Measurements from ENCODE around the gene VWA2.

Gene VWA2

DNA sequence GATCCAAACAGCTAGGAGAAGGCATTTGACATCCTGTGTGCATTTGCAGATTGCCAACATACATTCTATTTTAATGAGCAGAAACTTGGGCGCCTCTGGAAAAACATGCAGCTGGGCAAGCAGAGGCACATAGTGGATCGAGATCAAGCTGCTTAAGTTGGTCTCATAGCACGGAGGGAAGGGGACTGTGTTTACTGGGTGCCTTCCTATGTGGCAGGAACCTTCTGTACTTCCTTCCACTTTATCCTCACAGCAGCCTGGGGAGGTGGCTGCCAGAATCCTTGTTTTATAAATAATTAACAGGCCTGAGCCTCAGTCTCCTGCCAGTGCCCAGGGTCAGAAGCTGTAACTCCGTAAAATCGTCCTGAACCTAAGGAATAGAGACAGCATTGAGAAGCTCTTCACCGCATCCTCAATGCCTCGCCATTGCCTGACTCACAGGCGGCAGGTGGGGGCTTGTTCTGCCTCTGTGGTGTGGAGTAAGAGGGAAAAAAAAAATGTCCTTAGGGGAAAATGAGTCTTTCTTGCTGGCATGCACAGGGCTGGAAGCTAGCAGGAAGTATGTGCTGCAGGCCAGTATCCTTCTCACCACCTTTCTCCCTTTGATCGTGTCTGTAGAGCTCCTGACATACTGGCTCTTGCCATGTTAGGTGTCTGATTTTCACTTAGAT is 6.2 kb downstream of the VWA2 start:
- no peak for DNase-seq (ENCODE audit: low read depth in 2 of 2)

DNA sequence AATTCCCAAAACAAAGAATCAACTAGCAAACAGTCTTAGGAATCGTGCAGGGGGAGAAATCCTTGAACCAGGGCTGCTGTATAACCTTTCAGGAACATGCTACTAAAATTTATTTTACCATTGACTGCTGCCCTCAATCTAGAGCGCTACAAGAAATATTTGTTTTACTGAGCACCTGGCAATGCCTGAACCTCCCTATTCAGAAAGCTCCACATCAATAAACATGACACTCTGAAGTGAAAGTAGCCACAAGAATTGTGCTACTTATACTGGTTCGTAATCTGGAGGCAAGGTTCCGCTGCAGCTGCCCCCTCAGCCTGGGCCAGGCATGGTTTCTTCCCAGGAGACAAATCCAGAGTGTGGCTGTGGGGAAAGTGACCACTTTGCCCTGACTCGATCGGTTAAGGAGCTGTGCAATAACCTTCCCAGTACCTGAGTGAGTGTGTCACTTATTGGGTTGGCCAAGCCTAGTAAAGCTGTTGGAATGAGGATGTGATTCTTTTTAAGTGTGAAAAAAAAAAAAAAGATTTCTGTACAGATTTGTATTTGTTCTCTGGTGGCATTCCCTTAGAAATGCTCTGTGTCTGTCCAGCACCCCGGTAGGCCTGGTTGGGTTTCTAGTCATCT is 7.7 kb downstream of the VWA2 start:
- DNase-seq (ENCODE audit: low read depth in 2 of 2) = no peak

DNA sequence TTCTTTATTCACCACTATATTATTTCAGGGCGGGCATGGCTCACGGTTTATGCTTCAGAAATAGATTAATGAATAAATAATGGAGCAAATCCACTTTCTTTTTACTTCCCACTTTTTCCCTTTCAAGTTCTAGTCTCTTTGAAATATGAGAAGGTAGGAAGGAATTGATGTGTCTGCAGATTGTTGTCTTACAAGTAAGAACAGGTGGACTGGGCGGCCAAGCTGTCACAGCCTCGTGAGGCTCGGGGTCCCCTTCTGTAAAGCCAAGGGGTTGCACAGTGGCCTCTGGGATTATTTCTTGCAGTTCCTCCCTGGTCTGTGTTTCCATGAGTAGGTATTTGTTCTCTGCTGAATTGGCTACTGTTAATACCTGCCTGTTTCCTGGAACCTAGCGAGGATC is 11.2 kb downstream of the VWA2 start:
- no peak for DNase-seq (ENCODE audit: low read depth in 2 of 2)

DNA sequence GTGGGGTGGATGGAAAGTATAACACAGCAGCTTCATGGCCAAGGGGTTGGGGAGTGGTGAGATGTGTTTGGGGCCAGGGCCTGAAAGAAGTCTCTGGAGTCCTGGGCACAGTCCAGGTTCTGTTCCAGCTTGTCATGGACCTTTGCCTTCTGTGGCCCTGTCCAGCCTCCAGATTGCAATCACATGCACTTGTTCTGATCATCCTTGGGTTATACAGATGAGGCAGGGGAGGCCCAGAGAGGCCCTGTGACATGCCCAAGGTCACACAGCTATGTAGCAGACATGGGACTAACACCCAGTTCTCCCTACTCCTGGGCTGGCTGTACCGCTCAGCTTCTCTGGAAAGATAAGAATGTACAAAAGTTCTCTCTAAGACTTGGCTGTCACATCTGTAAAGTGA is 11.7 kb downstream of the VWA2 start:
- DNase-seq (ENCODE audit: low read depth in 2 of 2) = no peak

DNA sequence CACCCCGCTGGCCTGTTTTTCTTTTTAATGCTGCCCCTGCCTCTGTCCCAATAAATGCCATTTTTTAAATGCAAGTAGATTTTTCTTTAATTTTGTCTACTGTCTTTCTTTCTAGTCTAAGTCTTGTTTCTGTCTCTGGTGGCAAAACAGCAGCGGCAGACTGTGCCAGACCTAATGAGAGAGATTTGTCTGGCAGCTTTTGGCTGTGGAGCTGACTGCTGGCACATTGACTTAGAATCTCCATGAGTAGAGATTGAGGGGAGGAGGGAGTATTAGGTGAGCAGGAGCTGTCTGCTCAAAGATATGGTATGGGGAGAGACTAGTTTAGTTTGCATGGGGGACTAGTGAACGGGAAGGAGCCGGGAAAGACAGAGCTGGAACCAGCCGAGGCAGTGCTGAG is 13.0 kb downstream of the VWA2 start:
- no peak for DNase-seq (ENCODE audit: low read depth in 2 of 2)

DNA sequence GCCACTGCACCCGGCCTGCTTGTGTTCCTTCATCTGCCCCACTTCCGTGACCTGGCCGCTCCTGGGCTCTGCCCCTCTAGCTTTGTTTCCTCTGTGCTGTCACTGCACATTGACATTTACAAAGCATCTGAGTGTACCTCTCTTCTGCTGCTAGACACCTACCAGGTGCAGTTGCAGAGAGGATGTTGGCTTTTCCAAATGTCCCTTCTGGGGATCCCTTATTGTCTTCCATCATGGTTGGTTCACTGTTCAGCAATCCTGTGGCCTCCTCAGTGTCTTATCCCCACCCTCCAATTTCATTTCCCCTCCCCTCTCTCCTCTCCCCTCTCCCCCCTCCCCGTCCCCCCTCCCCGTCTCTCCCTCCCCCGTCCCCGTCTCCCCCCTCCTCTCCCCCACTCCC is 13.8 kb downstream of the VWA2 start:
- no peak for DNase-seq (ENCODE audit: low read depth in 2 of 2)

DNA sequence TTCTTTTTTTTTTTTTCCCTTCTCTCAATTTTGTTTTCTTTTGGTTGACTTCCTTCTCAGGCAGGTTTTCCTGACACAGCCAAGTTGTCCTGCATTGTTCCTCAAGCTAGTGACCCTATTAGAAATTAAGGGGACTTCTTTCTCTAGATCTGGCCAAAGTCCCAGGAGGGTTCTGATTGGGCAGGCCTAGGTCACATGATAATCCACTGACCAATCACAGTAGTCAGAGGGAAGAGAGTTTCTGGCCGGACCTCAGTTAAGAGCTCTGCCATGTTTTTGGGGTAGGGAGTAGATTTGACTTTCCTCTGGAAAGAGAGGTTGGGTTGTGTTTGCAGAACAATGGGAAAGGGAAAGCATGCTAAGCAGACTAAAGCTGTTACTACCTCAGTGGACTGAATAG is 16.2 kb downstream of the VWA2 start:
- DNase-seq (ENCODE audit: low read depth in 2 of 2) = no peak

DNA sequence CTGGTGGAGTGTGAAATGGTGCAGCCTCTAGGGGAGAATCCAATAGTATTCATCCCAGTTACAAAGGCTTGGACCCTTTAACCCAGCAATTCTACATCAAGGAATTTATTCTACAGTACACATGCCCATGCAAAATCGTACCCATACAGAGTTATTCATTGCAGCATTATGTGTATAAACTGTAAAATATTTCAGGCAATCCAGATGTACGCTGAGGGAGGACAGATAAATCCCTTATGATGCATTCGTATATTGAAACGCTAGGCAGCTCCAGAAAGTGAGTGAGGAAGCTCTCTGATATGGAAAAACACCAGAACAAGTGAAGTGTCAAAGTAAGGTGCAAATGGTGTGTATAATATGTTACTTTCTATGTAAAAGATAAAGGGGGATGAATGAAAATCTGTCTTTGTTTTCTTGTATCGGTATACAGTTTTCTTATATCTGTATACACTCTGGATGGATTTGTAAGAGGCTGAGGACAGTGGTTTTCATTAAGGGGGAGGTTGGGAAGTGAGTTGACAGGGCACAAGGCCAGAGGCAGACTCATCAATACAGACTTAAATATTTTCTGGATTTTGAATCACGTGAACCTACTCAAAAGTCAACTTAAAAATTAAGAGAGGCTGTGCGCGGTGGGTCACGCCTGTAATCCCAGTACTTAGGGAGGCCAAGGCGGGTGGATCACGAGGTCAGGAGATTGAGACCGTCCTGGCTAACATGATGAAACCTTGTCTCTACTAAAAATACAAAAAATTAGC is 17.1 kb downstream of the VWA2 start:
- DNase-seq (ENCODE audit: low read depth in 2 of 2) = no peak

DNA sequence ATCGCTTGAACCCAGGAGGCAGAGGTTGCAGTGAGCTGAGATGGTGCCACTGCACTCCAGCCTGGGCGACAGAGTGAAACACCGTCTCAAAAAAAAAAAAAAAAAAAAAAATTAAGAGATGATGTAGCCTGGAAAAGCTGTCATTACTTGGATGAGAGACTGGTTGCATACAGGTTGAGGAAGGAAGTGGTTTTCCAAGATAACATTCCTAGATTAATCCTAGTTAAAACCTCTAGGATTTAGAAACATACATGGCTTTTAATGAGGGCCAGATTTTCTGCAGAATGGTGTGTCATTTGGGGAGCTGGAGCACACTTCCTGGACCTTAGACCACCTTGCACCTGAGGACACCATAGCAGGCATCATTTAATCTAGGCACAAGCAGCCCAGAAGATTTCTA is 17.8 kb downstream of the VWA2 start:
- DNase-seq (ENCODE audit: low read depth in 2 of 2) = no peak

DNA sequence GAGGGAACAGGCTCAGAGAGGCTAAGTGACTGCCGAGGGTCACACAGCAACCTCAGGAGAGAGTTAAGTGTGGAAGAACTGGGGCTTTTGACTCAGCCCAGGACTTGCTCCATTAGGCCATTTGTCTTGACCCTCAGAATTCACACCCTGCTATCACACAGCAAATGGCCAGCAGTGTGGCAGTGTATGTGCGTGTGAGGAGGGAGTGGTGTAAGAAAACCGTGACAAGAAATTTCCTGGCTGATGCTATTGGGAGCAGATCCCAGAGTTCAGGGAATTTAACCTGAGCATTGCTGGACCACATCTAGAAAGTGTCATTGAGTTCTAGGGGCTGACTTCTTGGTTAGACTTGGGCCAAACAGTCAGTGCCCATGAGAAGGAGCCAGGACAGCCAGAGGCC is 18.4 kb downstream of the VWA2 start:
- DNase-seq (ENCODE audit: low read depth in 2 of 2) = no peak

DNA sequence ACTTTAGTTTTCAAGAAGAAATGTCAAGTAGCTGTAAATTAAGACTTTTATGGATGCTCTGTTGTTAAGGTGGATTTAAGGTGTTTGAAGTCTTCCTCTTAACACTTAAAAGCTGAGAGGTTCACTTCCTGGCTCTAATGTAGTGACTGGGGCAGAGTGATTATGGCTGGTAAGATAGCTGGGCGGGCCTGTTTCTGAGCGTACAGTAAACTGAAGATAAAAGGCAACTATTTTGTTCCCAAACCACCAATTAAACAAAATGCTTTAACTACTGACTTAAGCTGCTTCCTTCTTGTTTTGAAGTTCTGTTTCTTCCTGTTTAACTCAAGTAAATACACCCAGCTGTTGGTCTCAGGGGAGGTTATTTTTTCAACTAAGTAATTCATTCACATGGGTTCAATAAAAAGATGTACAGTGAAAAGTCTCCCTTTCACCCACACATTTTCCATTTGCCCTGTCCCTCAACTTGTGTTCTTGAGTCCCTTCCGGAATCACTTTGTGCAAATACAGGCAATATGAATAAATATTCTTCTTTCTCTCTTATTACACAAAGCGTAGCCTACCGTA is 19.3 kb downstream of the VWA2 start:
- DNase-seq (ENCODE audit: low read depth in 2 of 2) = no peak

DNA sequence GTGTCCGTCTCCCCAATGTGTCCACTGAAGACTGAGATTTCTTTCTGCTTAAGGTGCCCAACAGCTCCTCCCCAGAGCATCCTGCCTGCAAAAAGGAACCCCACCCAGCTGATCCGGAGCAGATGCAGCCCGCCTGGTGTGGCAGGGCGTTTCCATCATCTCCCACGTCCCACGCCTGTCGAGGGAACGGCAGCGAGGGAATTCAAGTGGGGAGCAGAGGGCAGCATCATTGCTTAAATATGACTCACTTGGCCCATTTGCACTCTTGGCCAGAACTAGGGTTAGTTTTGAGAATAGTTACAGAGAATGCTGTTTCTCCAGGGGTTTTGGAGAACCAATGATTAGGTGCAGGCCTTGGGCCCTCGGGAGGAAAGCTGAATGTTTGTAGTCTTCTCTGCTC is 20.8 kb downstream of the VWA2 start:
- no peak for DNase-seq (ENCODE audit: low read depth in 2 of 2)

DNA sequence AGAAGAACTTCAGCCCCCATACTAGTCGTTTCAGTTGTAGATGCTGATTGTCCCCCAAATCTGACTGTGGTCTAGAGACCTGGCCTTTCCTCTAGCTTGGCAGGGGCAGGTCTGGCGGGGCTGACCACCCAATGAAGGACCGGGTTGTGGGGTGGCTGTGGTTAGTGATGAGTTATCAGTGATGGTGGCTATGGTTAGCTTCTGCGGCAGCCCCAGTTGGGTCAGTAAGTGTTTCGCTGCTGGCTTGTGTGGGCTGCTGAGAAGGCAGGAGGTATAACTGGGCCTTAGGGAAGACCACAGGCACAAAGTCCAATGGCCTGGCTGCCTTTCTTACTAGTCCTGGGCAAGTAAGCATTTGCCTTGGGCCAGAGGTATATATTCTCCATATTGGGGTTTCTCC is 21.3 kb downstream of the VWA2 start:
- DNase-seq (ENCODE audit: low read depth in 2 of 2) = no peak

DNA sequence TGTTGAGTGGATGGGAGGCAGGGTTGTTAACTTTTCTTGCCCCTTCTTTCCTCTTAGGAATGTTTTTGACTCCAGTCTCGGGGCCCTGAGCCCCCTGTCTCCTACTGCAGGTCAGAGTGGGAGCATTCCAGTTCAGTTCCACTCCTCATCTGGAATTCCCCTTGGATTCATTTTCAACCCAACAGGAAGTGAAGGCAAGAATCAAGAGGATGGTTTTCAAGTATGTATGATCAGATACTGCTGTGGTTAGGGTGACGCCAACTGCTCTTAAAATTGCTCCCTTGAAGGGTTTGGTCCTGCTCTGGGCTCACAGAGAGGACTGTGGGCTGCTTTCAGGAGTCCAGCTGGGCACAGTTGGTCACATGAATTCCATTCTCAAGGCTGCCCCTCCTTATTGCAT is 22.0 kb downstream of the VWA2 start:
- DNase-seq (ENCODE audit: low read depth in 2 of 2) = no peak

DNA sequence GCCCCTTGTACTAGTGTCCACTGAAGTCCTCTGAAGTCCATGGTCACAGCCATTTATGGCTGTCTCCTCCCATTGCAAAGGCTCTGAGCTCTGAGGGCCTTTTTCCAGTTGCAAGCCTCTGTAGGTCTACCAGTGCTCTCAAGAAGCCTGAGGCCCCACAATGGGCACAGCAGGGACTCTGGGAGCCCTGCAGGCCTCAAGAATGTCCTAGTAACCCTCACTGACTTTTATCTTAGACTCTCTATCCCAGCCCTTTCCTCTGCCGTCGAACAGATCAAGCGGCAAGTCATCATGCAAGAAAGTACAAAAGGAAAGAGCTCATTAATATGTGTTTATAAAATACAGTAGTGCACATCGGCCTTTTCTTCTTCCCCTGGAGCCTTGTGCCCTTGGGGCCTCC is 23.4 kb downstream of the VWA2 start:
- no peak for DNase-seq (ENCODE audit: low read depth in 2 of 2)

DNA sequence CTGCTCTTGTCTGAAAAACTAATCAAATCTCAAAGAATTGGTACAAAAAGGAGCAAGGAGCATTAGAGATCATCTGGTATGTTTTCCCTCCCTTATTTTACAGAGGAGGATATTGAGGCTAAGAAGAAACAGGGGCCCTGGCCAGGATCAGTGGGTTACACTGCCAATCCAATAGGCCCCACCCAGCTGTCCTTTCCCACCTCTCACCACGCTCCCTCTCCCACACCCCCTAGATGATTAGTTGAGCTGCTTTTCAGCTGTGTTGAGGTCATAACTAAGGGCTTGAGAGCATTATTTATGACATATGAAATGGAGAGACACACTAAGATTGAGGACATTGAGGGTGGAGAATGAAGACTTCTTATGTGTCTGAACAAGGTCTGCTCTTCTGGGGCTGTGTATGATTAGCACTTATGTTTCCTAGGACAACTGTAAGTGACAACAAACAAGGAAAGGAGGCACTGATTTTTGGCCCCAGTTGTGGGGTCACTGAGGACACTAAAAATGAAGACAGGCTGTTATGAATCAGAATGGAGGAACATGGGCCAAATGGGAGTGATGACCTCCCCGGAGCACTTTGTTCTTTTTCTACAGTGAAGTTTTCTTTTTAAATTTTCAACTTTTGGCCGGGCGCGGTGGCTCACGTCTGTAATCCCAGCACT is 26.5 kb downstream of the VWA2 start:
- no peak for DNase-seq (ENCODE audit: low read depth in 2 of 2)

DNA sequence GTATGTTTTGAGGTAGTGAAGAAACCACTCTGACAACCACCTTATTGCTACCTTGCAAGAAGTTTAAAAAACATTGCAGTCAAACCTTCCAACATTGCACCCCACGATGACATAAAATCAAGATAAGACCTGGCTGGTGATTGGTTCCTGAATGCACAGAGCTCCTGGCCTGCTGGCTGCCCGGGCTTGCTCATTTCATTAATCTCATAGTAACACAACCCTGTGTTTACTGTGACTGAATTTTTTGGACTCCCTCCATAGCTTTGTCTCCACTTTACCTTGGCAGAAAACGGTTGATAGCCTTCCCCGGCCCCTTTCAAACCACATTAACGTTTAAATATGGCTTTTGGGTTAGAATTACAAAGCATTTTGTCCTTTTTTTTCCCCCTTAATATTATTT is 27.5 kb downstream of the VWA2 start:
- DNase-seq (ENCODE audit: low read depth in 2 of 2) = no peak

DNA sequence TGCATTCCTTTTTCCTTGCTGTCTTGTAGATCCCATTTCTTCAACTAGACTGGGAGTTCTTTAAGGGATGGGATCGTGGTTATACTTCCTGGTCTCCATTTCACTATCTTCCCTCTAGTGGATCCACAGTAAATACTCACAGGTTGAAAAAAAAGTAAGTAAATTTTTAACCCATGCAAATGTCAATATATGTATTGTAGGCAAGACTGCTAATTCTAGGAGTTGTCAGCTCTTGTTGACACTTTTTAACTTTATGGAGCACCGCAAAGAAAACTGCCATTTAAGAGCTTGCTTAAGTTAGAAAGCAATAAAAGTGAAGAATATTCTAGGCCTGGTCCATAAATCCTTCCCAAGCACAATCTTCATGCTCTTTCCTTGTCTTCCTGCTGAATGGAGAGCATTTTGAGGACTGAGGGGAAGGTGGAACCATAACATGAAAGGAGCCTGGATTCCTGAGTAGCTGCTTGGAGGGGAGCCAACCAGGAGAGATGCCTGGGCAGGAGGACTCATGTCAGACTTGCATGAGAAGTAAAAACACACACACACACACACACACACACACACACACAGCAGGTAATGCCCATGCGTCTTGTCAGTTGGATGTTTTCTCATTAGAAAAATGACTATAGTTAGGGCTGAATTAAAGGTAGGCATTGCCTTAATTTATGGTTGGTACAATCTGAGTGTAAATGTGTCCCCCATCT is 32.2 kb downstream of the VWA2 start:
- no peak for DNase-seq (ENCODE audit: low read depth in 2 of 2)

DNA sequence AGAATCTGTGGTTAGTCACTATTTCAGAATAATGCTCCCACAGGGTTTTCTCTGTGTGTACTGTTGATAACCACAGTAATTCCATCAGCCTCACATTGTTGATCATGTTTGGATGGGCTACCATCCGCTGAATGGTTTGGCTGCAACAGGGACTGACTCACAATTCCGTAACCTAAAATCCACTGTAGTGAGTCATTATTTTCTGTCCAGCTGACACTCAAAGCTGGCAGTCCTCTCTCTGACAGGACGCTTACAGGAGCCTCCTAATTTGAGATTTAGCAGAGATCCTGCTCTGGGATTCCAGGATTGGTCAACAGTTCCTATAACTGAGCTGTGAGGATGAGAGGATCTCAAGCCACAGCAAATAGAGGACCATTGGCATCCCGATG is 32.7 kb downstream of the VWA2 start:
- no peak for DNase-seq (ENCODE audit: low read depth in 2 of 2)

DNA sequence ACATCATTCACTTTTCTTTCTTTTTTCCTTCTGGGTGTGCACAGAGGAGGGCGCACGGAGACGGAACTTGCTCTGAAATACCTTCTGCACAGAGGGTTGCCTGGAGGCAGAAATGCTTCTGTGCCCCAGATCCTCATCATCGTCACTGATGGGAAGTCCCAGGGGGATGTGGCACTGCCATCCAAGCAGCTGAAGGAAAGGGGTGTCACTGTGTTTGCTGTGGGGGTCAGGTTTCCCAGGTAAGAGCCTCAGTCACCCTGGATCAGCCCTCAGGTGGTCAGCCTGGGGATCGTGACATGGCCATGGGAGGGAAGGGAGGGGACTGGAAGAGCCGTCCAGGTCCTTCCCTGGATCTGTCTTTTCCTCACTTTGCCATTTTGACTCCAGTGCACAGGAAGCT is 33.6 kb downstream of the VWA2 start:
- DNase-seq (ENCODE audit: low read depth in 2 of 2) = no peak

DNA sequence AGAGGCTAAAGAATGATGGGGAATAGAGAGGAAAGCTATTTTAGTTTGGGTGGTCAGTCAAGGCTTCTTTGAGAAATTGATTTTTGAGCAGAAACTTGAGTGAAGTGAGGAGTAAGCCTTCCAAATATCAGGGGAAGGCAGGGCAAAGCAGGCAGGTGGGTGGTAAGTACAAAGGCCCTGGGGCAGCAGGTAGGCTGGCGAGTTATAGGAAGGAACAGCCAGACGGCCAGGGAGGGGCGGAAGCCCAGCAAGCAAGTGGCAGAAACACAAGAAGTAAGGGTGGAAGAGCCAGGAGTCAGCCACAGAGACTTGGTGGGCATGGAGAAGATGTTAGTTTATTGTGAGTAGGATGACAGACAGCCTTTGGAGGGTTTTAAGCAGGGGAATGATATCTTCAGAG is 34.9 kb downstream of the VWA2 start:
- no peak for DNase-seq (ENCODE audit: low read depth in 2 of 2)
